ENCODE results near the gene RNF138. TPM values are rescaled to one million over a fixed set of nuclear protein-coding genes. Genes with fewer than 3 reads are reported as not detected.
A peak's percentile ranks its signal among the peaks of the same experiment; 100 is the strongest.

RNF138 gene
- total and polyA plus RNA-seq, 2 of the 13 experiments (the other 11 are each of a cell fraction or from before 2014, with no cell fraction given): 14.6 to 33.6 TPM

GRCh38 chr18:32091724-32092421 is at the start of gene RNF138 (continued):
- TF ChIP-seq ZBTB4 (CRISPR knock-in tag; IDR thresholded peaks at IDR 0.05; ENCODE audit: borderline replicate concordance) (peak; percentile 80; the same call in 1 of the 2 replicates), REPIN1 (CRISPR knock-in tag; IDR thresholded peaks at IDR 0.05; ENCODE audit: borderline replicate concordance, low read depth) (peak; percentile 73), TEAD3 (CRISPR knock-in tag; optimal IDR thresholded peaks at IDR 0.05; ENCODE audit: borderline replicate concordance) (no peak), ZNF446 (CRISPR knock-in tag; IDR thresholded peaks at IDR 0.05) (peak; percentile 72; the same call in 1 of the 2 replicates), PAWR (CRISPR knock-in tag; IDR thresholded peaks at IDR 0.05; ENCODE audit: borderline replicate concordance) (no peak), IRF1 (CRISPR knock-in tag; IDR thresholded peaks at IDR 0.05; ENCODE audit: low read depth) (no peak), MXD4 (CRISPR knock-in tag; IDR thresholded peaks at IDR 0.05) (peak; percentile 34; the same call in 1 of the 2 replicates), ZFP62 (CRISPR knock-in tag; IDR thresholded peaks at IDR 0.05) (no peak), KDM6A (CRISPR knock-in tag; IDR thresholded peaks at IDR 0.05; ENCODE audit: low read depth) (no peak), SRSF1 (optimal IDR thresholded peaks at IDR 0.05; ENCODE audit: low read depth, low read length) (peak; percentile 64), RXRB (CRISPR knock-in tag; IDR thresholded peaks at IDR 0.05; ENCODE audit: borderline replicate concordance) (peak; percentile 39), ZNF766 (CRISPR knock-in tag; IDR thresholded peaks at IDR 0.05; ENCODE audit: borderline replicate concordance) (no peak), NONO (IDR thresholded peaks at IDR 0.05) (no peak), NONO (CRISPR knock-in tag; conservative IDR thresholded peaks at IDR 0.05) (peak; percentile 78), NFRKB (IDR thresholded peaks at IDR 0.05) (no peak), RORA (CRISPR knock-in tag; IDR thresholded peaks at IDR 0.05) (0 out of 2 replicates have a peak, but pooled peaks have one; percentile 25)
- TF ChIP-seq, protein P1, sequence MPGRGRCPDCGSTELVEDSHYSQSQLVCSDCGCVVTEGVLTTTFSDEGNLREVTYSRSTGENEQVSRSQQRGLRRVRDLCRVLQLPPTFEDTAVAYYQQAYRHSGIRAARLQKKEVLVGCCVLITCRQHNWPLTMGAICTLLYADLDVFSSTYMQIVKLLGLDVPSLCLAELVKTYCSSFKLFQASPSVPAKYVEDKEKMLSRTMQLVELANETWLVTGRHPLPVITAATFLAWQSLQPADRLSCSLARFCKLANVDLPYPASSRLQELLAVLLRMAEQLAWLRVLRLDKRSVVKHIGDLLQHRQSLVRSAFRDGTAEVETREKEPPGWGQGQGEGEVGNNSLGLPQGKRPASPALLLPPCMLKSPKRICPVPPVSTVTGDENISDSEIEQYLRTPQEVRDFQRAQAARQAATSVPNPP (CRISPR knock-in tag; IDR thresholded peaks at IDR 0.05): peak; percentile 74; the same call in 1 of the 2 replicates
- TF ChIP-seq, protein P2, sequence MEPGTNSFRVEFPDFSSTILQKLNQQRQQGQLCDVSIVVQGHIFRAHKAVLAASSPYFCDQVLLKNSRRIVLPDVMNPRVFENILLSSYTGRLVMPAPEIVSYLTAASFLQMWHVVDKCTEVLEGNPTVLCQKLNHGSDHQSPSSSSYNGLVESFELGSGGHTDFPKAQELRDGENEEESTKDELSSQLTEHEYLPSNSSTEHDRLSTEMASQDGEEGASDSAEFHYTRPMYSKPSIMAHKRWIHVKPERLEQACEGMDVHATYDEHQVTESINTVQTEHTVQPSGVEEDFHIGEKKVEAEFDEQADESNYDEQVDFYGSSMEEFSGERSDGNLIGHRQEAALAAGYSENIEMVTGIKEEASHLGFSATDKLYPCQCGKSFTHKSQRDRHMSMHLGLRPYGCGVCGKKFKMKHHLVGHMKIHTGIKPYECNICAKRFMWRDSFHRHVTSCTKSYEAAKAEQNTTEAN (CRISPR knock-in tag; conservative IDR thresholded peaks at IDR 0.05): no peak
- TF ChIP-seq, protein P3, sequence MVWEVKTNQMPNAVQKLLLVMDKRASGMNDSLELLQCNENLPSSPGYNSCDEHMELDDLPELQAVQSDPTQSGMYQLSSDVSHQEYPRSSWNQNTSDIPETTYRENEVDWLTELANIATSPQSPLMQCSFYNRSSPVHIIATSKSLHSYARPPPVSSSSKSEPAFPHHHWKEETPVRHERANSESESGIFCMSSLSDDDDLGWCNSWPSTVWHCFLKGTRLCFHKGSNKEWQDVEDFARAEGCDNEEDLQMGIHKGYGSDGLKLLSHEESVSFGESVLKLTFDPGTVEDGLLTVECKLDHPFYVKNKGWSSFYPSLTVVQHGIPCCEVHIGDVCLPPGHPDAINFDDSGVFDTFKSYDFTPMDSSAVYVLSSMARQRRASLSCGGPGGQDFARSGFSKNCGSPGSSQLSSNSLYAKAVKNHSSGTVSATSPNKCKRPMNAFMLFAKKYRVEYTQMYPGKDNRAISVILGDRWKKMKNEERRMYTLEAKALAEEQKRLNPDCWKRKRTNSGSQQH (CRISPR knock-in tag; IDR thresholded peaks at IDR 0.05; ENCODE audit: low read depth): 0 out of 2 replicates have a peak, but pooled peaks have one; percentile 7
- TF ChIP-seq, protein P4, sequence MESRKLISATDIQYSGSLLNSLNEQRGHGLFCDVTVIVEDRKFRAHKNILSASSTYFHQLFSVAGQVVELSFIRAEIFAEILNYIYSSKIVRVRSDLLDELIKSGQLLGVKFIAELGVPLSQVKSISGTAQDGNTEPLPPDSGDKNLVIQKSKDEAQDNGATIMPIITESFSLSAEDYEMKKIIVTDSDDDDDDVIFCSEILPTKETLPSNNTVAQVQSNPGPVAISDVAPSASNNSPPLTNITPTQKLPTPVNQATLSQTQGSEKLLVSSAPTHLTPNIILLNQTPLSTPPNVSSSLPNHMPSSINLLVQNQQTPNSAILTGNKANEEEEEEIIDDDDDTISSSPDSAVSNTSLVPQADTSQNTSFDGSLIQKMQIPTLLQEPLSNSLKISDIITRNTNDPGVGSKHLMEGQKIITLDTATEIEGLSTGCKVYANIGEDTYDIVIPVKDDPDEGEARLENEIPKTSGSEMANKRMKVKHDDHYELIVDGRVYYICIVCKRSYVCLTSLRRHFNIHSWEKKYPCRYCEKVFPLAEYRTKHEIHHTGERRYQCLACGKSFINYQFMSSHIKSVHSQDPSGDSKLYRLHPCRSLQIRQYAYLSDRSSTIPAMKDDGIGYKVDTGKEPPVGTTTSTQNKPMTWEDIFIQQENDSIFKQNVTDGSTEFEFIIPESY (CRISPR knock-in tag; IDR thresholded peaks at IDR 0.05): no peak
